Cardiac muscle cell (in vitro differentiated cells and primary cell): ENCODE results near the gene RNASE2. TPM values are rescaled to one million over a fixed set of nuclear protein-coding genes. Genes with fewer than 3 reads are reported as not detected.

Experiments used
- DNase-seq, 2 donors: peaks; one replicate each; pipeline versions ENCODE4 v3.0.0 to v3.0.0-alpha.2; 2010 to 2017; ENCODE audit warnings: low read depth in 1 of 2, low spot score in 1 of 2
- H3K27ac ChIP-seq: fragments of 200-600 bp; sonication (generic); 2 replicates; pipeline ENCODE4 v1.5.1; 2016
- H3K27me3 ChIP-seq: fragments of 200-600 bp; sonication (generic); 2 replicates; pipeline ENCODE4 v1.6.0; 2016; ENCODE audit warnings: control low read depth
- H3K36me3 ChIP-seq: fragments of 200-600 bp; sonication (generic); 2 replicates; pipeline ENCODE4 v1.5.1; 2016; ENCODE audit warnings: control low read depth
- H3K4me1 ChIP-seq: fragments of 200-600 bp; sonication (generic); 2 replicates; pipeline ENCODE4 v1.8.1; 2017; ENCODE audit warnings: low read depth, mild to moderate bottlenecking, mixed run types
- H3K4me3 ChIP-seq: fragments of 200-600 bp; sonication (generic); 2 replicates; pipeline ENCODE4 v1.5.1; 2016; ENCODE audit warnings: mild to moderate bottlenecking
- H3K9me3 ChIP-seq: fragments of 200-600 bp; sonication (generic); 2 replicates; pipeline ENCODE4 v1.5.1; 2017; ENCODE audit warnings: low read depth, mild to moderate bottlenecking, control low read depth
- CTCF ChIP-seq: IDR thresholded peaks from 2 replicates; pipeline ENCODE4 v1.5.1; 2012; ENCODE audit warnings: low read depth, mild to moderate bottlenecking, low read length
- polyA plus RNA-seq: library from polyadenylated mRNA; unstranded; fragments of >200 nt; fragmentation: Nextera tagmentation; extraction: Ambion mirVana; gene quantifications from 2 replicates; pipeline ENCODE4 v1.2.1, GENCODE V29; 2016
- total RNA-seq: library from RNA; depleted of rRNA; stranded (reverse); fragments of >200 nt; gene quantifications from 2 replicates; pipeline ENCODE4 v1.2.3, GENCODE V29; 2016

The RNASE2 gene
- total and polyA plus RNA-seq, 2 experiments from 2014 or later: not detected

GRCh38 chr14:20989787-20990600 lies 34.7 kb downstream of the RNASE2 start, which contains the start of gene METTL17:
Gene METTL17 (plus strand): TSS chr14:20989980. CDS start chr14:20990003, 23 bp downstream.
- peak; percentile 97 to 99 for DNase-seq
- Histone ChIP-seq H3K27ac (peak within 1 kb of the TSS; percentile 87), H3K4me1 (peaks cover 7% of the 10 kb centered on the region), H3K9me3 (no peaks in the 10 kb centered on the region), H3K27me3 (no peaks in the 10 kb centered on the region), H3K4me3 (peak within 1 kb of the TSS; percentile 58), H3K36me3 (peaks cover 24% of the 10 kb centered on the region)
- peak; percentile 37 for TF ChIP-seq CTCF

GRCh38 chr14:20996521-20996920 lies 41.2 kb downstream of the RNASE2 start:
- Histone ChIP-seq H3K9me3 (no peaks in the 10 kb centered on the region), H3K36me3 (peaks cover 43% of the 10 kb centered on the region), H3K4me3 (no peak overlapping the region), H3K27me3 (no peaks in the 10 kb centered on the region), H3K4me1 (peaks cover 10% of the 10 kb centered on the region), H3K27ac (no peak overlapping the region)
- TF ChIP-seq CTCF: no peak
- DNase-seq: no peak

- no peak overlapping the region for H3K27ac ChIP-seq
- H3K4me3 ChIP-seq: no peak overlapping the region
- H3K36me3 ChIP-seq: peaks cover 43% of the 10 kb centered on the region
- peaks cover 10% of the 10 kb centered on the region for H3K4me1 ChIP-seq
- H3K9me3 ChIP-seq: no peaks in the 10 kb centered on the region
- no peak for TF ChIP-seq CTCF
- DNase-seq: no peak
- no peaks in the 10 kb centered on the region for H3K27me3 ChIP-seq
Measured at GRCh38 chr14:20997115-20997514, 41.8 kb downstream of the RNASE2 start.

GRCh38 chr14:20997564-20997963 lies 42.3 kb downstream of the RNASE2 start:
- DNase-seq: no peak
- Histone ChIP-seq H3K4me3 (no peak overlapping the region), H3K27ac (no peak overlapping the region), H3K27me3 (no peaks in the 10 kb centered on the region), H3K4me1 (peaks cover 10% of the 10 kb centered on the region), H3K36me3 (peaks cover 39% of the 10 kb centered on the region), H3K9me3 (no peaks in the 10 kb centered on the region)
- no peak for TF ChIP-seq CTCF

- Histone ChIP-seq H3K4me1 (peaks cover 10% of the 10 kb centered on the region), H3K4me3 (no peak overlapping the region), H3K9me3 (no peaks in the 10 kb centered on the region), H3K36me3 (peaks cover 33% of the 10 kb centered on the region), H3K27ac (no peak overlapping the region), H3K27me3 (no peaks in the 10 kb centered on the region)
- no peak for TF ChIP-seq CTCF
- DNase-seq: no peak
Measured at GRCh38 chr14:20998139-20998538, 42.9 kb downstream of the RNASE2 start.
